GM18873 (cell line): ENCODE results near the gene RNF180.

ENCODE experiments used
- ATAC-seq: cut with Tn5 transposase; IDR thresholded peaks from one replicate; pipeline ENCODE4 v1.9.1; 2021; ENCODE audit warnings: mild to moderate bottlenecking, moderate library complexity, moderate number of reproducible peaks; ENCODE audit not compliant: unreplicated experiment, low FRiP score

Gene RNF180

DNA sequence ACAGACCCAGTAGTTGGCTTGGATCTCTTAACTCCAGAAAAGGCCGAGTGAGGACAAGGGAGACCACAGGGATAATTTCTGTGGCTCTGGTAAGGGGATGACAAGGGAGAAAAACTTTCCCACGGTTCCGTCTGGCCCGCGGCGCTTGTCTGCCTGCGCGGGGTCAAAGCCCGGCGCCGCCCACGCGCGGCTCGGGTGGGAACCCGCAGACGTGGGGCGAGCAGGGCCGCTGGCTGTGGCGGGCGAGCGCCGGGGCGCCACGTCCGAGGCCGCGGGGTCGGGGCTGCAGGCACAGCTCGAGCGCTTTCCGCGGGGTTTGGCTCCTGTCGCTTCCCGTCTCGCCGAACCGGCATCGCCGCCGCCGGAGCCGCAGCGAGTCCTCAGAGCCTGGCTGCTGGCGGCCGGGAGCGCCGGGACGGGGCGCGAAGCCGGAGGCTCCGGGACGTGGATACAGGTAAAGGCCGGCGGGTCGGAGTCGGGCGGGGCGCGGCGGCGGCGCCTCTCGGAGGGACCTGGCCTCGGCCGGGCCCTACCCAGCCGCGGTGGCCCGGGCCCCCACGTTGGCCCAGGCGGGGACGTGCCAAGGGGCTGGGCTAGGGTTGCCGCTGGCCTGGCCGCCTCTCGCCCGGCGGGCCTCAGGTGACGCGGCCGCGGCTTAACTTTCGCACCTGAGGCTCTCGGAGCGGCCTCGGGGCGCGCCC, at the start of gene RNF180:
Gene RNF180, plus strand, starts transcription at position 344 of the 701 bp plus-strand sequence. CDS start 34,965 bp downstream, outside the sequence.
- ATAC-seq = no peak

DNA sequence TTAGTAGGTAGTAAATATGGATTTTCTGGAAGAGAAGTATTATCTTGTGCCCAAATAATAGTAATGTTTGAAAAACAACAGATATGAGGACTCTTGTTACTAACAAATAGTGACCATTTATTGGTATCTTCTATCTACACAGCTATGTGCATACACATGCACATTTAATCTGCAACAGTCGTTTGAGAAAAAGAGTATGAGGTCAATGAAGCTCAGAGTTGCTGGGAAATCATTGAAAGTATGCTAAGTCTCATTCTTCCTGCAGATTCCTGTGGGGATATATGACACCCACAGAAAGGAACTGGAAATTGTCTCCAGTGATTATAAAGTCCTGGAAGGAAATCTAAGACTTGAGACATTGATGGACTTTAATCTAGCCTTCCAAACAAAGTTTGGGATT, 40.1 kb upstream of the RNF180 start:
- ATAC-seq = no peak

DNA sequence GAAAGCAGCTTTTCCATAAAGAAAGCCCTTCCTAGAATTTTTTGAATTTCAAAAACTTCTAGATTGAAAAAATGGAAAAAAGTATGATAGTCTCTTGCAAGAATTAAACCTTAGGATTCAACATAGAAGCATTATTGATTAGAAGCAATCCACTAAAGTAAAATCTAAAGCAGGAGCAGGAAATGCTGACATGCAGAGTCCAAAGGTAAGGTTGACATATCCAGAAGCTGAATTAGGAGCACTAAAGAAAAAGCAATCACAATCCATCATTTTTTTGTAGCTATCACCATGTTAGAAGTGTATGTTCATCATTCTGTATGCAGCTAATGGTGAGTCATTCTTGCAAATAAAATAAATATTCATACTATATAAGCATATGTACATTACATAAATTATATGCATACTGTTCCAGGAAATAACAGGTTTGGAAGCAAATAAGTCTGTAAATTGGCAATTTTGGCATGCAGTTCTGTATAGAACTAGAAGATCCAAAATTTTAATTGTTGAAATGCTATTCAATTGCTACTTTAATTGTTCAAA, 39.4 kb upstream of the RNF180 start:
- no peak for ATAC-seq

GRCh38 chr5:64140018-64140417, 25.6 kb upstream of the RNF180 start:
- ATAC-seq = no peak

DNA sequence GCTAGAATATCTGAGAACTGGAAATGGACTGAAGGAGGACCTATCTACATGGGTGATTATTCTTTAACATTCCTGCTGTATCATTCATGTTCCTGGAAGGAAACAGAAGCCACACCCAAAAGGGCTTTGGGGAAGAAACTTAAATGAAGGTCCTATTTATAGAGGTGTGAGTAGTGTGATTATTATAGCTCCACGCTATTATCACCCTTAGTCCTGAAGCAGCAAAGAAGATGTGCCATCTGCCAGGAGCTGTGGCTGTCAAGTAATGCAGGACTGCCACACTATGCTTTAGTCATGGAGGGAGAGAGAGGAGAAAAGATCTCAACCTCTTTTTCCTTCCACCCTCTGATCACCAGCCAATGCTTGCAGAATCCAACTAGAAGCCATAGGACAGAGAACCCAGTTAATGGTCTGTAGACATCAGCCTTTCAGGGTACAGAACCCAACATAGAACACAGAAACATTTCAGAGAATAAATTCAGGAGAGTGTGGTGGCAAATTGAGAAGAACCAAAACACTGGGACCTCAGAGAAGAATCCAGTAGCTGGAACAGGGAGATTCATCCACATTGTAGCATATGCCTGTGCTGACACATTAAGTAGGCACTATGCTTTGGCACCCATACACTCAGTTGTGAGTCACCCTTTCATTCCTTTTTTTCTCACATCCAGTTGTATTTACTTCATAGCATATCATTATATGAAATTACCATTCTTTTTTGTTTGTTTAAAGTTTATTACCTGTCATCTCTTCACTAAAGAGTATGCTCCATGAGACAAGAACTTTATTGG, 21.0 kb upstream of the RNF180 start:
- no peak for ATAC-seq

GRCh38 chr5:64145216-64145895, 20.3 kb upstream of the RNF180 start:
- ATAC-seq = no peak

DNA sequence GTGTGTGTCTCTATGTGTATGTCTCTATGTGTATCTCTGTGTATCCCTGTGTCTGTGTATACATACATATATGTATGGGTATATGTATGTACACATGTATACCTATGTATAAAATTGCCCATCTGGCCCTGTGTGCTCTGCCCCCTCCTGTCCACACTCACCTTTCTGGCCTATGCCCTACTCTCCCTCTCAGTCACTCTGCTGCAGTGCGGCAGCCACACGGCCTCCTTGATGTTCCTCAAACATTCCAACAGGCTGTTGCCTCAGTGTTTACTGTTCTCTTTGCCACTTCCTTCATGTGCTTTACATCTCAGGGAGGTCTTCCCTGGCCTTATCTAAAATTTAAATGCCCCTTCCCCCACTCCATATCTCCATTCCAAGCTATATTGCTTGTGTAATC, 18.3 kb upstream of the RNF180 start:
- ATAC-seq = no peak

DNA sequence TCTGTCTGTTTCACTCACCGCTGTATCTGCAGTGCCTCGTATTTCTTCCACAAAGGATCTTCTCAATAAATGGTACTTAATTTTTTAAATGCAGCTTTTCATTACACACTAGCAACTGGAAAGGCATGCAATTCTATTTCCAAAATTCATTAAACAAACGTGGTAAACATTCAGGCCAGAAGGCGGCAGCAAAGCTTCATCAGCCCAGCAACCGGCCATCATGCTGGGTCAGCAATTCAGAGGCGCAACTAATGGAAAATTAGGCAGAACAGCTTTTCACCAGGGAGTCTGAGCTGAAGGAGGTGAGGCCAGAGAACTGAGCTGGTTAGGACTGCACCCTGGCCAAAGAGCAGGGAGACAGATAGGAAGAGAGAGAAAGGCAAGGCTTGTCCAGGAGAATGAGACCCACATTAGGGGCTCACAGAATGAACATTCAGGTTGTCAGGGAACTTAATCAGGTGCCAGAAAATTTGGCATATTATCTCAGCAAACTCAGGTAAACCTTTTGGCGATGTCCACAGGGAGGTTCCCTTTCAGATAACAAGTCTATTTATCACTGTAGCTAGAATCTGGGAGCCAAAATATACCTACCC, 17.7 kb upstream of the RNF180 start:
- no peak for ATAC-seq

DNA sequence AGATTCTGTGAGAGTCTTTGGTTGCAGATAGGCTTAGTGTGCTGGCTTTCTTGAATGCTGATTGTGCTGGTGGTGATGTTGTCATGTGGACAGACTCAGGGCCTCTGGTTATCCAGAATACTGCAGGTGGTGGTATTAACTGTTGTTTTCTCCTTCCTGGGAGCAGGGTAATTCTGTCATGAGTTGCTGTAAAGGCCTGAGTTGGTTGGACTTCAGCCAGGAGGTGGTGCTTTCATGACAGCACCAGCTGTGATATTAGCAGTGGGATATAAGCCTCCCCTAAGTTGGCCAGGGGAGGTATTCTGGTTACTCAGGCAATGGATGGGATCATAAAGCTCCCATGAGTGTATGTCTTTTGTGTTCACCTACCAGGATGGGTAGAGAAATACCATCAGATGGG, 16.4 kb upstream of the RNF180 start:
- no peak for ATAC-seq

DNA sequence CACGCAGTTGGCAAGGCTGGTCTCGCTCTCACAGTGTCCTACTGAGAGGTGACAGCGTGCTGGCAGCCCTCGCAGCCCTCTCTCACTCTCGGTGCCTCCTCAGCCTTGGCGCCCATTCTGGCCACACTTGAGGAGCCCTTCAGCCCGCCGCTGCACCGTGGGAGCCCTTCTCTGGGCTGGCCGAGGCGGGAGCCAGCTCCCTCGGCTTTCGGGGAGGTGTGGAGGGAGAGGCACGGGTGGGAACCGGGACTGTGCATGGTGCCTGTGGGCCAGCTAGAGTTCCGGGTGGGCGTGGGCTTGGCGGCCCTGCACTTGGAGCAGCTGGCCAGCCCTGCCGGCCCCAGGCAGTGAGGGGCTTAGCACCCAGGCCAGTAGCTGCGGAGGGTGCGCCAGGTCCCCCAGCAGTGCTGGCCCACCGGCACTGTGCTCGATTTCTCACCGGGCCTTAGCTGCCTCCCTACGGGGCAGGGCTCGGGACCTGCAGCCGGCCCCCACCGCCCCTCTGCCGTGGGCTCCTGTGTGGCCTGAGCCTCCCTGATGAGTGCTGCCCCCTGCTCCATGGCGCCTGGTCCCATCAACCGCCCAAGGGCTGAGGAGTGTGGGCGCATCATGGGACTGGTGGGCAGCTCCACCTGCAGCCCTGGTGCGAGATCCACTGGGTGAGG, 15.7 kb upstream of the RNF180 start:
- no peak for ATAC-seq

- ATAC-seq = no peak
Measured at GRCh38 chr5:64156261-64156660, 9.4 kb upstream of the RNF180 start.

DNA sequence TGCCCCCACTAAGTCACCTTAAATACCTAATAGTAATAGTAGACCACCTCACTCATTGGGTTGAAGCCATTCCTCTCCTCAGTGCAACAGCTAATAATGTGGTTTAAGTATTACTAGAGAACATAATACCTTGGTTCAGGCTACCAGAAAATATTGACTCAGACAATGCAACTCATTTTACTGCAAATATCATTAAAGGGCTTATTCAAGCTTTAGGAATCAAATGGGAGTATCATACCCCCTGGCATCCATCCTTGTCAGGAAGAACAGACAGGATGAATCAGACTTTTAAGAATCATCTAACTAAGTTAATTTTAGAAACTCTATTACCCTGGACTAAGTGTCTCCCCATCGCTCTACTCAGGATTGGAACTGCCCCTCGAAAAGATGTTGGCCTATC, 6.8 kb upstream of the RNF180 start:
- no peak for ATAC-seq

GRCh38 chr5:64160201-64160600, 5.4 kb upstream of the RNF180 start:
- no peak for ATAC-seq

DNA sequence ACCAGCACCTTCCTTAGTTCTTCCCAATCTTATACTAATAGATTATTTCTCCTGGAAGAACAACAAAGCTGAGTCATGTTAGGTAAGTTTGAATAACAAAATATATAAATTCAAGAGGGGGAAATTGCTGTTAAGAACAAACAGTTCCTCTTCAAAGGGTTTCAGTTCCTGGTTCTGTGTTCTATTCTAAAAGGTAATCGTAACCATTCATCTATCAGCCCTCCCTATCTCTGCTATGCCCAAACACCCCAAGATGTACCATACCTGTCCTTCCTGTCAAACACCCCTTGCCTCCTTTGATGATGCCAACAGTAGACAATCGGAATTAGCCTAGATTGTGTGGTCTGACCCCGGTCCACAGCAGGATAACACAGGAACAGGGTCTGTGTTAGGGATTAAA, 4.2 kb upstream of the RNF180 start:
- ATAC-seq = no peak

DNA sequence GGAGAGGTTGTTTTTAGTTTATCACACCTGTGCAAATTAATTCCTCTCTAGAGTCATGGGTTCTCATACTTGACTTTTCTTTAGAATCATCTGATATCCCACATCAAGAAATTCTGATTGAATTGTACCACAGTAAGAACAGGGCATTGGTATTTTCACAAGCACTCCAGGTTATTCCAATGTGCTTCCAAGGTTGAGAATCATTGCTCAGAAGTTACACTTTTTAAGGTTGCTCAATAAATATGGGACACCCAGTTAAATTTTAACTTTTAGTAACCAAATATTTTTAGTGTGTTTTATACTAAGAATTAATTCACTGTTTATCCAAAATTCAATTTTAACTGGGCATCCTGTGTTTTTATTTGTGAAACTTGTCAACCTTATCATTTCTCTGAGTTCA, 2.5 kb upstream of the RNF180 start:
- no peak for ATAC-seq

GRCh38 chr5:64163746-64164145, 1.9 kb upstream of the RNF180 start:
- no peak for ATAC-seq

DNA sequence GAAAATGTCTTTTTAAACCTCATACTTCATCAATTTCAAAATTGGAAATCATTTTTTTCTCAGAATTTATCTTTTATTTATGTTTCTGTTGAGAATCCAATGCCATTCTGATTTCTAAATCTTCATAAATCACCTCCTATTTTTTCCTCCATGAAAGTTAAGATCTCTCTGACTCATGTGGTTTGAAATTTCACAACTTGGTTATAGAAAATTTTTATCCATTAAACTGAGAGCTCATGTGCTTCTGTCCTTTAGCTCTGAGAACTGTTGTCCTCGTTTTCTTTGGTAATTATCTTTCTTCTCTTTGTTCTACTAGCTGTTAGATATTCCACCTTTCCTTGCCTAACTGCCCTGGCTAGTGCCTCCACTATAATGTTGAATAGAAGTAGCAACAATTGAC, 1.5 kb upstream of the RNF180 start:
- no peak for ATAC-seq

DNA sequence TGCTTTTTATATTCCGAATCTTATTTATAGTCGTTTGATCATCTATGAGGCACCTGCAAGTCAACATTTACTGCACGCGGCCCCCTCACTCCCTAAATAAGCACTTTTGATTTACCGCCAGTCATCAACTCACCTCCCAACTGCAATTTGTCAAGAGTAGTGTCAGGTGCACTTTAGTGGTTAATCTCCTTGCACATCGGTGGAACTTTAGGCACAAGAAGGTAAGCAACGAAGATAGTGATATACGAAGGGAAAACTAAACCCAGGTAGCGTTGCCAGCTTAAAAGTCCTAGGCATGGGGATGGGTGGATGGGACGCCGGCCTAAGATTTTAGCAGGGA, 513 bp upstream of the RNF180 start:
- ATAC-seq = no peak

GRCh38 chr5:64166201-64166959, 737 bp downstream of the RNF180 start:
- no peak for ATAC-seq

- no peak for ATAC-seq
Measured at GRCh38 chr5:64176301-64176700, 10.7 kb downstream of the RNF180 start.
